Mucosa of rectum (tissue), 2 donors: Measurements from ENCODE around the gene VPREB1.
"Not testable (repeated sequence)": the region's sequence is repeated elsewhere in the genome, so short reads cannot be mapped to it uniquely, and the experiment has no call there.

Source experiments
- H3K27ac ChIP-seq, 2 donors: one replicate each; pipeline ENCODE4 v1.7.0; 2013; ENCODE audit warnings: inconsistent platforms in 2 of 2, low read depth in 2 of 2, low read length in 2 of 2
- H3K27me3 ChIP-seq, 2 donors: one replicate each; pipeline ENCODE4 v1.7.0; 2013; ENCODE audit warnings: low read length in 2 of 2; ENCODE audit not compliant: control insufficient read depth in 2 of 2, insufficient read depth in 2 of 2
- H3K36me3 ChIP-seq, 2 donors: one replicate each; pipeline ENCODE4 v1.7.0; 2013; ENCODE audit warnings: low read length in 2 of 2; ENCODE audit not compliant: control insufficient read depth in 2 of 2, insufficient read depth in 2 of 2
- H3K4me1 ChIP-seq, 2 donors: one replicate each; pipeline ENCODE4 v1.7.0; 2013; ENCODE audit warnings: low read length in 2 of 2, mild to moderate bottlenecking in 1 of 2; ENCODE audit not compliant: control insufficient read depth in 2 of 2, insufficient read depth in 2 of 2
- H3K4me3 ChIP-seq, 2 donors: one replicate each; pipeline ENCODE4 v1.7.0; 2013; ENCODE audit warnings: low read length in 2 of 2
- H3K9ac ChIP-seq, 2 donors: one replicate each; pipeline ENCODE4 v1.7.0; 2013; ENCODE audit warnings: low read length in 2 of 2, low read depth in 1 of 2, mild to moderate bottlenecking in 1 of 2
- H3K9me3 ChIP-seq, 2 donors: one replicate each; pipeline ENCODE4 v1.7.0; 2013; ENCODE audit warnings: low read length in 2 of 2; ENCODE audit not compliant: control insufficient read depth in 2 of 2
- donor health status: healthy.
- donor health status: Normal muscosa, but diverticular disease.

VPREB1 gene

GRCh38 chr22:22245935-22246525 is 1.4 kb downstream of the VPREB1 start:
- H3K27ac ChIP-seq, result no peak overlapping the region
- no peak overlapping the region for H3K4me3 ChIP-seq
- H3K36me3 ChIP-seq, result no peaks in the 10 kb centered on the region
- no peak overlapping the region for H3K9ac ChIP-seq
- no peaks in the 10 kb centered on the region for H3K4me1 ChIP-seq
- H3K27me3 ChIP-seq, result peaks cover 0 to 3% of the 10 kb centered on the region in 2 donors
- no peaks in the 10 kb centered on the region for H3K9me3 ChIP-seq

- Histone ChIP-seq H3K27me3 (peaks cover 0 to 3% of the 10 kb centered on the region in 2 donors), H3K4me1 (no peaks in the 10 kb centered on the region), H3K27ac (no peak overlapping the region), H3K9me3 (no peaks in the 10 kb centered on the region), H3K36me3 (no peaks in the 10 kb centered on the region), H3K9ac (no peak overlapping the region), H3K4me3 (no peak overlapping the region)
These were observed 2.1 kb downstream of the VPREB1 start for GRCh38 chr22:22246706-22247105.

DNA sequence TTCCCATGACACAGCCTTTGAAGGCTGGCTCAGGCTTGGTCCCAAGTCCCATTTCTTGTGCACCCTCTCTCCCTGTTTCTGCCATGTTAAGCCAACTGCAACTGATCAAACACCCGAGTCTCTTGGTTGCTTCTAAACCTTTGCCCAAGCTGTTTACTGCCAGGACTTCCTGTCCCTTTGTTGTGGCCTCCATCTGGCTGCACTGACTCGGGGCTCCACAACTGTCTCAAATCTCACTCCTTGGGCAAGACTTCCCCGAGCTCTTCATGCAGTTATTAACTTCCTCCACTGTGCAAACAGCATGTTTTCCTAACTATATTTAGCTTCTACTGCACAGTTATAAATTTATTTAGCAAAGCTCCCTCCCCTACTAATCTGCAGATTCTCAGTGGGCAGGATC is 4.3 kb downstream of the VPREB1 start:
- Histone ChIP-seq H3K9me3 (no peaks in the 10 kb centered on the region), H3K4me3 (no peak overlapping the region), H3K27me3 (no peaks in the 10 kb centered on the region), H3K4me1 (no peaks in the 10 kb centered on the region), H3K27ac (no peak overlapping the region), H3K36me3 (no peaks in the 10 kb centered on the region), H3K9ac (no peak overlapping the region)

GRCh38 chr22:22250651-22251050 is 6.1 kb downstream of the VPREB1 start:
- H3K27me3 ChIP-seq, H3K4me1 ChIP-seq, H3K9ac ChIP-seq, H3K9me3 ChIP-seq, H3K36me3 ChIP-seq, H3K4me3 ChIP-seq, H3K27ac ChIP-seq: not testable (repeated sequence)

GRCh38 chr22:22256133-22256532 is 11.5 kb downstream of the VPREB1 start:
- not testable (repeated sequence) for H3K27me3 ChIP-seq, H3K4me1 ChIP-seq, H3K4me3 ChIP-seq, H3K36me3 ChIP-seq, H3K9me3 ChIP-seq, H3K9ac ChIP-seq, H3K27ac ChIP-seq

DNA sequence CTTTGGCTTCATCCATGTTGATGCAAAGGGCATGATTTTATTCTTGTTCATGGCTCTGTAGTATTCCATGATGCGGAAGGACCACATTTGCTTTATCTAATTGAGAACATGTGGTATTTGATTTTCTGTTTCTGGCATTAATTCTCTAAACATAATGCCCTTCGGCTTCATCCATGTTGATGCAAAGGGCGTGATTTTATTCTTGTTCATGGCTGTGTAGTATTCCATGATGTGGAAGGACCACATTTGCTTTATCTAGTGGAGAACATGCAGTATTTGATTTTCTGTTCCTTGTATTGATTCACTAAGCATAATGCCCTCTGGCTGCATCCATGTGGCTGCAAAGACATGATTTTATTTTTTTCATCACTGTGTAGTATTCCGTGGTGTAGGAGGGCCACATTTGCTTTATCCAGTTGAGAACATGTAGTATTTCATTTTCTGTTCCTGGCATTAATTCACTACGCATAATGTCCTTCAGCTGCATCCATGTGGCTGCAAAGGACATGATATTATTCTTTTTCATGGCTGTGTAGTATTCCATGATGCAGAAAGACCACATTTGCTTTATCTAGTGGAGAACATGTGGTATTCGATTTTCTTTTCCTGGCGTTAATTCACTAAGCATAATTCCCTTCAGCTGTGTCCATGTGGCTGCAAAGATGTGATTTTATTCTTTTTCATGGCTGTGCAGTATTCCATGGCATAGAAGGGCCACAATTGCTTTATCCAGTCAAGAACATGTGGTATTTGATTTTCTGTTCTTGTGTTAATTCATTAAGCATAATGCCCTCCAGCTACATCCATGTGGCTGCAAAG is 14.2 kb downstream of the VPREB1 start:
- not testable (repeated sequence) for H3K4me3 ChIP-seq

GRCh38 chr22:22260169-22260568 is 15.6 kb downstream of the VPREB1 start:
- H3K9ac ChIP-seq, H3K27ac ChIP-seq, H3K4me3 ChIP-seq, H3K27me3 ChIP-seq, H3K36me3 ChIP-seq, H3K9me3 ChIP-seq, H3K4me1 ChIP-seq: not testable (repeated sequence)

More for the DNA sequence above, 14.2 kb downstream of the VPREB1 start:
- not testable (repeated sequence) for H3K27me3 ChIP-seq, H3K4me1 ChIP-seq, H3K27ac ChIP-seq, H3K9me3 ChIP-seq, H3K36me3 ChIP-seq, H3K9ac ChIP-seq

DNA sequence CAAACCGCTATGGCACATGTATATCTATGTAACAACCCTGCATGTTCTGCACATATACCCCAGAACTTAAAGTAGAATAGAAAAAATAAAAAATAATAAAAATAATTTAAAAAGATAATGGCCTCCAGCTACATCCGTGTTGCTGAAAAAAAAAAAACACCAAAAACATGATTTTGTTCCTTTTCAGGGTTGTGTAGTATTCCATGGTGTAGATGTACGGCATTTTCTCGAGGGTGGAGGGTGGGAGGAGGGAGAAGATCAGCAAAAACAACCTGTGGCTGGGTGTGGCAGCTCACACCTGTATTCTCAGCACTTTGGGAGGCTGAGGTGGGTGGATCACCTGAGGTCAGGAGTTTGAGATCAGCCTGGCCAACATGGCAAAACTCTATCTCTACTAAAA is 16.0 kb downstream of the VPREB1 start:
- not testable (repeated sequence) for H3K36me3 ChIP-seq, H3K27ac ChIP-seq, H3K27me3 ChIP-seq, H3K9ac ChIP-seq, H3K9me3 ChIP-seq, H3K4me3 ChIP-seq, H3K4me1 ChIP-seq

DNA sequence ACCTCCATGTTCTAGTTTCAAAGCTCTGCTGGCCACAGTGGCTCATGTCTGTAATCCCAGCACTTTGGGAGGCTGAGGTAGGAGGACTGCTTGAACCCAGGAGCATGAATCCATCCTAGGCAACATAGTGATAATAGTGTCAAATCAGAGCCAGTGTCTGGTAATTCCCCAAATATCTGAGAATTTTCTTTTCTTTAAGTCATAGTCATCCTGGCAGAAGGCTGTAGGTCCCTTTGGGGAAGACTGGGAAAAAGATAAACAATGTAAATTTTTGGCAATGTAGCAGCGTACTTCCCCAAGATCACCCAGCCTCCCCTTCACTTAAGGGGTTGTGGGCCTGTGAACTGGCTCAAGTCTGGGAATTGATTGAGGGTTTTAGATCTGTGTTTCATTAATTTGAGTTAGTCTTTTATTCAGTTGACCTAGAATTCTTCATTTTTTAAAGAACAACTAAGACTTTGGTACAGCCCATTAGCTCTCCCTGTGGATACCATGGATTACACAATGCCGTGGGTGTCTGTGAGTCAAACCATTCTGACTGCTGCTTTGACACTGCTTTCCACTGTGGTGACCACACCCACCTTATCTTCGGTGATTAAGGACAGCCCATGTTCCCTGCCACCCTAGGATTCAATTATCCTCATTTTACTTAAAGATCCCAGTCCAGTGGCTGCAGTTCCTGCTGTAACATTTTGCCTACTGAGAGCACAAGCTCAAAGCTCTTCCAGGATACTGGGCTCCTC is 17.9 kb downstream of the VPREB1 start:
- H3K9me3 ChIP-seq, H3K9ac ChIP-seq, H3K36me3 ChIP-seq, H3K4me3 ChIP-seq, H3K27ac ChIP-seq, H3K4me1 ChIP-seq, H3K27me3 ChIP-seq: not testable (repeated sequence)

- H3K4me1 ChIP-seq, H3K27ac ChIP-seq, H3K9me3 ChIP-seq, H3K27me3 ChIP-seq, H3K36me3 ChIP-seq, H3K9ac ChIP-seq, H3K4me3 ChIP-seq: not testable (repeated sequence)
These were observed 19.2 kb downstream of the VPREB1 start for GRCh38 chr22:22263823-22264222.
